Stimulated activated CD8-positive, alpha-beta memory T cell treated with anti-CD3 and anti-CD28 coated beads, Interleukin-7, amount 100 ng/mL, for 4 hours (primary cell): ENCODE measurements around the gene TMEM207.
"Not testable (repeated sequence)": the region's sequence is repeated elsewhere in the genome, so short reads cannot be mapped to it uniquely, and the experiment has no call there.

Experiments
- DNase-seq, 2 donors: peaks; one replicate each; pipeline ENCODE4 v3.0.0-alpha.2; 2020; ENCODE audit warnings: low read depth in 2 of 2

Gene TMEM207

GRCh38 chr3:190449801-190450200 lies at the start of gene TMEM207:
TSS of gene TMEM207 (minus strand) at chr3:190449901. CDS start at chr3:190449809, 92 bp downstream.
- DNase-seq, result no peak

- DNase-seq, result no peak
Observed at GRCh38 chr3:190499122-190499521, 49.4 kb upstream of the TMEM207 start.

- no peak for DNase-seq
Observed at GRCh38 chr3:190498293-190498692, 48.6 kb upstream of the TMEM207 start.

- DNase-seq, result no peak
Observed at GRCh38 chr3:190497811-190498210, 48.1 kb upstream of the TMEM207 start.

GRCh38 chr3:190496859-190497258 lies 47.2 kb upstream of the TMEM207 start:
- no peak for DNase-seq

- no peak for DNase-seq
Observed at GRCh38 chr3:190495796-190496195, 46.1 kb upstream of the TMEM207 start.

GRCh38 chr3:190495354-190495753 lies 45.7 kb upstream of the TMEM207 start:
- DNase-seq, result no peak

- DNase-seq, result no peak
Observed at GRCh38 chr3:190494907-190495306, 45.2 kb upstream of the TMEM207 start.

- DNase-seq, result no peak
Observed at GRCh38 chr3:190492966-190493365, 43.3 kb upstream of the TMEM207 start.

GRCh38 chr3:190492129-190492528 lies 42.4 kb upstream of the TMEM207 start:
- DNase-seq, result no peak

- no peak for DNase-seq
Observed at GRCh38 chr3:190491533-190492054, 41.9 kb upstream of the TMEM207 start.

- no peak for DNase-seq
Observed at GRCh38 chr3:190486908-190487607, 37.4 kb upstream of the TMEM207 start.

GRCh38 chr3:190486533-190486864 lies 36.8 kb upstream of the TMEM207 start:
- DNase-seq, result no peak

- DNase-seq, result no peak
Observed at GRCh38 chr3:190485830-190486532, 36.3 kb upstream of the TMEM207 start.

GRCh38 chr3:190481779-190482178 lies 32.1 kb upstream of the TMEM207 start:
- DNase-seq, result no peak

- DNase-seq, result not testable (repeated sequence)
Observed at GRCh38 chr3:190473261-190473660, 23.6 kb upstream of the TMEM207 start.

GRCh38 chr3:190467922-190468321 lies 18.2 kb upstream of the TMEM207 start:
- DNase-seq, result no peak

GRCh38 chr3:190458040-190458439 lies 8.3 kb upstream of the TMEM207 start:
- DNase-seq, result no peak

- DNase-seq, result no peak
Observed at GRCh38 chr3:190456770-190457169, 7.1 kb upstream of the TMEM207 start.

- no peak for DNase-seq
Observed at GRCh38 chr3:190455828-190456227, 6.1 kb upstream of the TMEM207 start.

- no peak for DNase-seq
Observed at GRCh38 chr3:190448256-190448655, 1.4 kb downstream of the TMEM207 start.

- DNase-seq, result no peak
Observed at GRCh38 chr3:190446573-190447279, 3.0 kb downstream of the TMEM207 start.
